Measurements from ENCODE around the gene ITPR1.

ITPR1 gene

GRCh38 chr3:4511491-4512262 is 18.5 kb downstream of the ITPR1 start:
- DNase-seq = no peak

DNA sequence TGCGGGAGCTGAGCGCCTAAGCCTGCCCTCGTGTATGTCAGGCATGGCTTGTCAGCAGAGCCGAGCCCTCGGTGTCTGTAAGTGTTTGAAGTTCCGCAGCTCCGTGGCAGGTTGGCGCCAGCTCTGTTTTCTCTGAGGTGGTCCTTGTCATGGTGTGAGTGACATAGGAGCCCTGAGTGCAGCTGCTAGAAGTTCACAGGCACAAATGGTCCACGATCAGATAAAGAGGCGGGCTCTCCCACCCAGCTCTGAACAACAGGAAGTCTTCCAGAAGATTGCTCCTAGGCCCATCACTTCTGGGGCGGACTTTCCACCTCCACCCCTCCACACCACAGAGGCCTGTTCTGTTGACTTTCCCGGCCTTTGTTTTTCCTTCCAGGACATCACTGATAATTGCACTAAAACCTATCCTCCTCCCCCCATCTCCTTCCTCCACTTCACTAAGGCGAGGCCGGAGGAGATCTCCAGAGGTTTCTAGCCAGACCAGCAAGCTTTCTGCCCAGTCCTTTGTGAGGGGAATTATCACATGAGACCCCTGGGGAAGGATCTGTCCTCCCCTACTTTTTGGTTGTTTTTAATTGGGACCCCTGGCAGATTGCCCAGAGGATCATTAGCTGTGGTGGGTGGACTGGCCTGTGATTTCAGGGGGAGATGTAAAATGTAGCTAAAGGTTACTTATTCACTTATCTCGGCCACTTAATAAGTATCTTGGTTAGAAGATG is 19.9 kb downstream of the ITPR1 start:
- DNase-seq = no peak

- no peak for DNase-seq
These were observed 21.2 kb downstream of the ITPR1 start for GRCh38 chr3:4514321-4514720.

DNA sequence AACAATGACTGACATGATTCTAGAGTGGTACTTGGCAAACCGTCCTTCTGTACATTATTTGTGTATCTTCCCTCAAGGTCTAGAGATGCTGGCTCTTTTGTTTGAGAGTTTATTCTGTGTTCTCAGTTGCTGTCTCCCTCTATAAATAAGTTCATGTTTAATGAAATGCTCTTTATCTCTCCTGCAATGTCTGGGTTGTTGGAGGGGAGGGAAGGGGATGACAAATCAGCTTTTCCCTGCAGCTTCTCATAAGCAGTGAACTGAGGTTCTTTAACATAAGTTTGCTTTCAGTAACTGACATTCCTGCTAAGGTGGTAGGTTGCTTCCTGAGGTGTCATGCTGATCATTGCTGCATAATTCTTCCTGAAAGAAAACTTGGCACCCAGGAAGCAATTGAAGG is 21.8 kb downstream of the ITPR1 start:
- DNase-seq = no peak

GRCh38 chr3:4515916-4516579 is 22.9 kb downstream of the ITPR1 start:
- no peak for DNase-seq

GRCh38 chr3:4517093-4517492 is 23.9 kb downstream of the ITPR1 start:
- no peak for DNase-seq

GRCh38 chr3:4517643-4518311 is 24.6 kb downstream of the ITPR1 start:
- no peak for DNase-seq

DNA sequence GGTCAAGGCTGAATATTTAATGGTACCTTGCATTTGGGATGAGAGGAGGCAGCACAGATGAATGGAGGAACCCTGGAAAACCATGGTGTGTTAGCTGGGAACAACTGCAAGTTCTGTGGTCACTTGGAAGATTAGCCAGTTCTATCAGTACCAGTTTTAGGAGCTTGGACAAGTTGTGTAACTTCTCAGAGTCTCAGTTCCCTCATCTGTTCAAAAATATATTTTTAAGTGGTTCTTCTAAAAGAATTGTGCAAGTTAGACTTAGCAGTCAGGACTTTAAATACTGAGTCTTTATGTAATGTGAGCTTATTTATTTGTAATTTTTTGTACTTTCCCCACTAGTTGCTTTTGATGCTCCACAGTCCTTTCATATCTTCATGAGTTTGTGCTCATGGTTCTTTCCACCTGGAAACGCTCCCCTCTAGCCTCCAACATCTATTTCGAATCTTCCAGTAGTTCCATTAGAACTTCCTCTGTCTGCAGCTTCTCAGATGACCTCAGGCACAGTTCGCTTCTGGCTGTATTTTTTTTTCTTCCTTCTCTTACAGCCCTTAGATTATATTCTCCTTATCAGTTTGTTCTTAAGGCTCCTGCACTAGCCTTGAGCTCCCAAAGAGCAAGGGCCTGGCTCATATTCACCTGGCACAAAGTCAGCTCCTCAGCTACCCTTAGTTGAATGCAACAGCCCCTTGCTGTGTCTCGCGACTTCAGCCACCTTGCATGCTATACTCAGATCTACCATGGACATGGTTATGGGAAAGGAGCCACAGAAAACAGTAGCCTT is 27.1 kb downstream of the ITPR1 start:
- DNase-seq = no peak

- no peak for DNase-seq
These were observed 29.8 kb downstream of the ITPR1 start for GRCh38 chr3:4522947-4523346.

- no peak for DNase-seq
These were observed 30.9 kb downstream of the ITPR1 start for GRCh38 chr3:4523710-4524698.

DNA sequence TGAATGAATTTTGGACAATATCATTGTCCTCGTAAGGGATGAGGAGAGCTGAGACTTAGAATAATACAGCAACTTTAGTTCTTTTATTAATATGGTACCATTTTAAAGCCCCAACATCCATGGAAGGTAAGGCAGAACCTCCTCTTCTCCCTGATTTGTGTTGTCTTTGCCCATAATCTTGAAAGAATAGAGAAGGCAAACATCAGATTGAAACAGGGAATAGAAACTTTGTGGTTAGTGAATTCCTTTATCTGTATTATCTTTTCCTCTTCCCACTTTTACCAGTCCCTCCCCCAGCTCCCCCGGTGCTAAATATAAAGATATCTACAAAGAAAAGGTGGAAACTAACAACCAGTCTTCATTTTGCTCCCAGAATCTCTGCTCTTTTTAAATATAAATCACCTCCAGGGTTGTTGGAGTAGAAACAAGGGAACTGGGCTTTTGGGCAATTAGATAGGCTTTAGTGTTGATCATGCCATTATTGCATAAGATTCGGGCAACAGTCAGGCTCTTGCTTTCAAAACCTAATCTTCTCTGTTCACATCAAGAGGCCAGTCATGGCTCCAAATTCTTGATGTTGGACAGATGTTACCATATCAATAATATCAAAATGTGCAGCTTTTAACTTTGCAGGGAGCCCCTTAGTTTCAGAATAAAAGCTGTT is 32.5 kb downstream of the ITPR1 start:
- no peak for DNase-seq

GRCh38 chr3:4528320-4528719 is 35.2 kb downstream of the ITPR1 start:
- DNase-seq = no peak

- DNase-seq = no peak
These were observed 35.9 kb downstream of the ITPR1 start for GRCh38 chr3:4528819-4529600.

GRCh38 chr3:4529876-4530588 is 36.9 kb downstream of the ITPR1 start:
- DNase-seq = no peak

DNA sequence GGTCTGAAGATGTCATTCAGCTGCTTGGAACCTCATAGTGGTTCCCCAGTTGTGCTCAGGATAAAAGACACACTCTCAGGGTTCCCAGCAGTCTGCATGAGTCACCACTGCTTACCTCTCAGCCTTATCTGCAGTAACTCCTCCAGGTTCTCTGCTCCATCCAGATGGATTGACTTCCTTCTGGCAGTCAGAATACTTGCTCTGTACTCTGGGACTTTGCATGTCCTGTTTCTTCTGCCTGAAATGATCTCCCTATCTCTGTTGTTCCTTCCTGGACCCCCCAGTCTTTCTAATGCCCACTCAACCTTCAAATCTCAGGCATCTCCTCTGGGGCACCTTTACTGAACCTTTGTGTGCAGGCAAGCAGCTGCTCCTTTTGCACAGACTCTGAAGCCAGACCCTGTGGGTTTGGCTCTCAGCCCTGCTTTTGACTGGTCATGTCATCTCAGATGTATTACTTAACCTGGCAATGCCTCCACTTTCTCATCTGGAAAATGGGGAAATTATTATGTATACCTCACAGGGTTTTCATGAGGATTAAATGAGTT is 38.4 kb downstream of the ITPR1 start:
- no peak for DNase-seq

GRCh38 chr3:4532535-4533112 is 39.5 kb downstream of the ITPR1 start:
- DNase-seq = no peak

GRCh38 chr3:4533489-4534443 is 40.6 kb downstream of the ITPR1 start:
- DNase-seq = no peak
